ENCODE results near the gene GAB2.

GAB2 gene

DNA sequence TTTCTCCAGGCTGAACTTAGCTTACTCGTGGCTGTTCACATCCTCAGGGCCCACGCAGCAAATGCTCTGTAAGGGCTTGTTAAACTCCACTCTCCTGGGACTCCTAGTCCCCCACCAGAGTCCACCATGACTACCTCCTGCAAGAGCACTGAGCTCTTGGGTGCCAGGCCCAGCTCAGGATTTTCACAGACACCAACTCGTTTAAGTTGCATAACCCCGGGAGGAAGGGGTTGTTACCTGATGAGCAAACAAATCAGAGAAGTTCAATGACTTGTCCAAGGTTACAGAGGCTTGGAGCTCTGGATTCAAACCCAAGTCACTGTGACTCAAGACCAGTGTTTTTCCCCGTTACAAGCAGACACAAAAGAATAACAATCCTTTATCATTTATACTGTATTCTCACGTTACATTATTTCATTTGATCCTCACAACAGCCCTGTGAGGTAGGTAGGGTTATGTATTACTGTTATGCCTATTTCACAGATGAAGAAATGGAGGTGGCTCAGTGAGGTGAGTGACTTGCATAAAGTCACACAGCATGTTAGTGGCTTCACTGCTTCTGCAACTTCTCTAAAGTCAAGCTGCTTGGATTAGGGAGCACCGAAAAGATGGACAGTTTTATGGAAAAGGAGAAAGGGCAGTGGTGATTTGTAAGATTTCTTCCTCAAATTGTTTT is 246.6 kb downstream of the GAB2 start:
- DNase-seq: no peak

DNA sequence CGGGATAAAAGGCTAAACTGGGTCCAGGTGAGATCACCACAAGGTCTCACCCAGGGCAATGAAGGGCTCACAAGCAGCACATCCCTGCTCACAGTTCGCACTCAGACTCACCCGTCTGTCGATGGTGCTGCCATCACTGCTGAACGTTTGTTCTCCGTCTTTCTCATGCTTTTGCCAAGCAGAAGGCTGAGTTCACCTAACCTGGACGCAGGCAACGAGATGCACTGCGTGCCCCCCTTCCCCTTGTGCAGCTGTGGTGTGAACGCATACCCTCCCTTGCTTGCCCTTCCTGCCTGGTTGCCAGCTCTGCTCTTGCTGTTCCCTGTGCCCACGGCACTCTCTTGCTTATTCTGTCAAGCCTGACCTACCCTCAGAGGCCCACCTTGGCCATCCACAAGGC is 247.2 kb downstream of the GAB2 start:
- no peak for DNase-seq

GRCh38 chr11:78168539-78169477 is 248.8 kb downstream of the GAB2 start:
- no peak for DNase-seq

GRCh38 chr11:78166855-78167469 is 250.7 kb downstream of the GAB2 start:
- DNase-seq: no peak

Data from CD4-positive, alpha-beta T cell treated with Interferon gamma for 1 hour (primary cell).